ENCODE data around the gene SRP68.

SRP68 gene

GRCh38 chr17:76097716-76098295 is 25.5 kb upstream of the SRP68 start:
- DNase-seq (ENCODE audit: low read depth): no peak
- no peak overlapping the region for H3K4me3 ChIP-seq (ENCODE audit: control insufficient read depth, low read depth, low read length)
- TF ChIP-seq CTCF (conservative IDR thresholded peaks at IDR 0.05; ENCODE audit: control insufficient read depth, insufficient read depth, low read depth, low read length): no peak

GRCh38 chr17:76095943-76096342 is 23.6 kb upstream of the SRP68 start:
- no peak overlapping the region for H3K4me3 ChIP-seq (ENCODE audit: control insufficient read depth, low read depth, low read length)
- DNase-seq (ENCODE audit: low read depth): no peak
- TF ChIP-seq CTCF (conservative IDR thresholded peaks at IDR 0.05; ENCODE audit: control insufficient read depth, insufficient read depth, low read depth, low read length): no peak

GRCh38 chr17:76094046-76094445 is 21.7 kb upstream of the SRP68 start:
- no peak overlapping the region for H3K4me3 ChIP-seq (ENCODE audit: control insufficient read depth, low read depth, low read length)
- no peak for TF ChIP-seq CTCF (conservative IDR thresholded peaks at IDR 0.05; ENCODE audit: control insufficient read depth, insufficient read depth, low read depth, low read length)
- no peak for DNase-seq (ENCODE audit: low read depth)

- no peak for TF ChIP-seq CTCF (conservative IDR thresholded peaks at IDR 0.05; ENCODE audit: control insufficient read depth, insufficient read depth, low read depth, low read length)
- no peak for DNase-seq (ENCODE audit: low read depth)
- H3K4me3 ChIP-seq (ENCODE audit: control insufficient read depth, low read depth, low read length): no peak overlapping the region
These were observed 20.5 kb upstream of the SRP68 start for GRCh38 chr17:76092526-76093413.

GRCh38 chr17:76091526-76092286 is 19.4 kb upstream of the SRP68 start:
- DNase-seq (ENCODE audit: low read depth): no peak
- H3K4me3 ChIP-seq (ENCODE audit: control insufficient read depth, low read depth, low read length): no peak overlapping the region
- no peak for TF ChIP-seq CTCF (conservative IDR thresholded peaks at IDR 0.05; ENCODE audit: control insufficient read depth, insufficient read depth, low read depth, low read length)

- no peak overlapping the region for H3K4me3 ChIP-seq (ENCODE audit: control insufficient read depth, low read depth, low read length)
- no peak for DNase-seq (ENCODE audit: low read depth)
- no peak for TF ChIP-seq CTCF (conservative IDR thresholded peaks at IDR 0.05; ENCODE audit: control insufficient read depth, insufficient read depth, low read depth, low read length)
These were observed 18.3 kb upstream of the SRP68 start for GRCh38 chr17:76090517-76091129.

Data from fibroblast of mammary gland (primary cell).